GM21576 (cell line): Measurements from ENCODE around the gene USP15.
"Not testable (repeated sequence)": the region's sequence is repeated elsewhere in the genome, so short reads cannot be mapped to it uniquely, and the experiment has no call there.

Experiments used
- ATAC-seq: cut with Tn5 transposase; IDR thresholded peaks from one replicate; pipeline ENCODE4 v1.9.1; 2021; ENCODE audit warnings: mild to moderate bottlenecking, moderate library complexity; ENCODE audit not compliant: unreplicated experiment

Gene USP15

GRCh38 chr12:62364697-62365096 lies 104.5 kb downstream of the USP15 start:
- not testable (repeated sequence) for ATAC-seq

GRCh38 chr12:62365846-62366245 lies 105.6 kb downstream of the USP15 start:
- ATAC-seq, result not testable (repeated sequence)

DNA sequence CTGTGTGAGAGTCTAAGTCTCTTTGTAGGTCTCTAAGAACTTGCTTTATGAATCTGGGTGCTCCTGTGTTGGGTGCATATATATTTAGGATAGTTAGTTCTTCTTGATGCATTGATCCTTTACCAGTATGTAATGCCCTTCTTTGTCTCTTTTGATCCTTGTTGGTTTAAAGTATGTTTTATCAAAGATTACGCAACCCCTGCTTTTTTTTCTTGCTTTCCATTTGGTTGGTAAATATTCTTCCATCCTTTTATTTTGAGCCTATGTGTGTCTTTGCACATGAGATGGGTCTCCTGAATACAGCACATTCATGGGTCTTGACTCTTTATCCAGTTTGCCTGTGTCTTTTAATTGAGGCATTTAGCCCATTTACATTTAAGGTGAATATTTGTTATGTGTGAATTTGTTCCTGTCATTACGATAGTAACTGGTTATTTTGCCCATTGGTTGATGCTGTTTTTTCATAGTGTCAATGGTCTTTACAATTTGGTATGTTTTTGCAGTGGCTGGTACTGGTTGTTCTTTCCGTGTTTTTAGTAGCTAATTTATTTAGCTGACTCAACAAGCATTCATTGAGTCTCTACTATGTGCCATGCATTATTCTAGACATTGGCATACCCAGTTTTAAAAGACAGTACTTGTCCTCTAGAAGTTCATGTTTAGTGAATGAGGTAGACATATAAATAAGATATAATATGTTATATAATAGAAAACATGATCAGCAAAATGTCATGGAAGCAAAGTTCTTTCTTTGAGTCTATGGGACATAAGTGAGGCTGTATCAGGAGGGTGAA lies 108.4 kb downstream of the USP15 start:
- ATAC-seq, result not testable (repeated sequence)

DNA sequence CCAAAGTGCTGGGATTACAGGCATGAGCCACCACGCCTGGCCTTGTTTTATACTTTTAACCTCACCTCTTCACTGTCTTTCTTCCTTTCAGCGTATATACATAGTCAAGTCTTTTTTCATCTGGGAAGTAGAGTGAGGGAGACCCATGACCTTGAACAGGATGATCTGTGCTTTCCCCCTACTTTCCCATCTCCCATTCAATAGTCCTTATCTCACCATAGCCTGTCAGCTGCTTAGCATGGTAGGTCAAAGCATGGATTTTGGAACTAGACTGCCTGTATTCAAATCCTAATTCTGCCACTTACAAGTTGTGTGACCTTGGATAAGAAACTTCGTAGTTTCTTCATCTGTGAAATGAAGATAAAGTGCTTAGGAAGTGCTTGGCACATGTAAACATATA lies 110.0 kb downstream of the USP15 start:
- no peak for ATAC-seq

DNA sequence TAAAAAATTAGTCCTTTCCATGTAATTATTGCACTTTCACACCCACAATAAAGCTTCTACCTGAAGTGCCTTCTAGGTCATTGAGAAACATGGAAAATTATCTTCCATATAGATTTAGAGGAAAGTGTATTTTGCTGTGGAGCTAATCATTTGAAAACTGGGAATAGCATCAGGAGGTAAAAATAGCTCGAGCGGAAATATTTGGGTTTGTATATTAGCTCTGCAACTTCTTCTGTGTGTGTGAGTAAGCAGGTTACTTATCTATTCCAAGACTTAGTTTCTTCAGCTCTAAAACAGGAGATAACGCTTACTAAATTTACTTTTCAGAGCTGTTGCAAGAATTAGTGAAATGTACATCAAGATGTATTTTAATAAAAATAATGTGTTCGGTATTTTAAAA lies 111.5 kb downstream of the USP15 start:
- ATAC-seq, result no peak

DNA sequence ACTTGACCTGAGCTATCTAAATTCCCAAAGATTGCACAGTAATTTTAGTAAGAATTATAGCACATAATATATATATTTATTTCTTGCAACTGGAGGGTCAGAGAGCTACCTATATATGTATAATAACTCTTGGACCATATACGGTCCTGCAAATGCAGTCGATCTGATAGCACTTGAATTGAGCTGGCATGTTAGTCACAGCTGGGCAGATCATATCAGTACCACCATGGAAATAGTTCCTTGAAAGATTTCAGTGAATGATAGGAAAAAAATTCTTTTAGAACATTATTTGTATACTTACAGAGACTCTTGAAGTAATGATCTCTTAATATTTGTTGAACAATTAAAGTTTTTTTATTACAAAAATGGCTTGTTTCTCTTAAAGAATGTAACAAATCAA lies 111.9 kb downstream of the USP15 start:
- ATAC-seq, result no peak

- ATAC-seq, result no peak
These were observed 112.6 kb downstream of the USP15 start for GRCh38 chr12:62372825-62373224.

DNA sequence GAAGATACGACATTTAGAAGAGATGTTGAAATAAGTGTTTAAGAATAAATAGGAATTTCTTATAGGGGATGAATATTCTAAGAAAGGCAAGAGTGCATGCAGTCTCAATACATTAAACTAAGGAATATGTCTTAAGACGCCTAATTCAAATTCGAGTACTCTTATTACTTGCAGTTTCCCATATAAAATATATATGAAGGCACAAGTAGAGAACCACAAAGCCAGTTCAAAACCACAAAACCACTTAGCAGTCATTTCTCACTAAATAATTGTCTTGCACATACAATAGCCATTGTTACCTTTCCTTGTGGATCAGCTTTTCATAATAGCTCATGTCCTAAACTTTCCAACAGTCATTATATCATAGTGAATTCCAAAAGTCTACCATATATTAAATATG lies 115.4 kb downstream of the USP15 start:
- no peak for ATAC-seq

DNA sequence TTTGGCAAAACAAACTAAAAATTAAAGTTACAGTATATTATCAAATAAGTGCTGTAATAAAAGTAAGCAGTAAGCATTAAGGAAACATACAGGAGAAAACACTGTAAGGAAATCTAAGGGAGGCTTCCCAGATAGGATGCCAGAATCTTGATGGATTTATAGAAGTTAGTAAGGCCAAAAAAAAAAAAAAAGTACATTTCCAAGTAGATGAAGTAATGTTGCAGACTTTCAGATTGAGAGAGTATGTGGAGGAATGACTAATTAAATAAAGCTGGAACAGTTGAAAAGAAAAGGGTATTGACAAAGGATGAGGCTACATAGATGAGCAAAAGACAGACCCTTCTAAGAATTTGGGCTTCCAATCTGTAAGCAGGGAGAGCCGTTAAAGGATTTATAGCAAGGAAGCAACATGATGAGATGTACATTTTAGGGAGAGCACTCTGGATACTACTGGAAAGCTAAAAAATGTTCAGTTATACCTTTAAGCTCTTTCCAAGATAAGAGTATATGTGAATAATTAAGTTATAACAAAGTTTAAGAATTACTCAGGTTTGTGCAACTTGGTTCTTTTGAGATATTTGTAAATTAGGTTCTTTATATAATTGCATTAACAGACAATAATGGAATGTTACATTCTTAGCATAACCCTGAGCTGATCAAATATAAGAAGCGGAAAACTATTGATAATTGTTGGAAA lies 119.0 kb downstream of the USP15 start:
- no peak for ATAC-seq

DNA sequence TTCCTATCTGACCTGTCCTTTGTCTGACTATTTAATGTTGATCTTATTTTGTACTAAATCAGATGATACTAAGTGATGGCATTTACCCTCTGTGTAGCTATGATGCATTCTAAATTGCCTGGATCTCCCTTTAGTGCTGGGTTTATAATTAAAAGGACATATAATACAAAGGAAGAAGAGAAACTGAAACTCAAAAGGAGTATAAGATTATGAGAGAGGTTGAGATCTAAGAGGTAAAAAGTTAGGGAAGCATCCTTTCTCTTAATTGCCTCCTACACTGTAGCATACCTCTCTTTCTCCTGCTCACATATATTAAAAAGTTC lies 119.5 kb downstream of the USP15 start:
- no peak for ATAC-seq

GRCh38 chr12:62382526-62382925 lies 122.3 kb downstream of the USP15 start:
- ATAC-seq, result no peak

- ATAC-seq, result no peak
These were observed 136.5 kb downstream of the USP15 start for GRCh38 chr12:62396750-62397149.

DNA sequence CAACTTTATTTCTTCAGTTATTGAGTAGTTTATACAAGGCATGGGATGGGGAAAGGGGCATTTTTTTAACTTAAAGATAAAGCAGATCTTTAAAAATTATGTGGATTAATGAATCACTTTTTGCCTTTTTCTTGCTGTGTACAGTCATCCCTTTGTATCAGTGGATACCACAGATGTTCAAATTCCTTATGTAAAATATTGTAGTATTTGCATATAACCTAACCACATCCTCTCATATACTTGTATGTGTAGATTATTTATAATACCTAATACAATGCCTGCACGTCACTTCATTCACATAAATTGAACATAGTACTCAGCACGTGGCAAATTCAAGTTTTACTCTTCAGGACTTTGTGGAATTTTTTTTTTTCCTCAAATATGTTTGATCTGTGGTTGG lies 139.9 kb downstream of the USP15 start:
- no peak for ATAC-seq

- no peak for ATAC-seq
These were observed 141.4 kb downstream of the USP15 start for GRCh38 chr12:62401631-62402030.

GRCh38 chr12:62403031-62403430 lies 142.8 kb downstream of the USP15 start:
- ATAC-seq, result no peak

DNA sequence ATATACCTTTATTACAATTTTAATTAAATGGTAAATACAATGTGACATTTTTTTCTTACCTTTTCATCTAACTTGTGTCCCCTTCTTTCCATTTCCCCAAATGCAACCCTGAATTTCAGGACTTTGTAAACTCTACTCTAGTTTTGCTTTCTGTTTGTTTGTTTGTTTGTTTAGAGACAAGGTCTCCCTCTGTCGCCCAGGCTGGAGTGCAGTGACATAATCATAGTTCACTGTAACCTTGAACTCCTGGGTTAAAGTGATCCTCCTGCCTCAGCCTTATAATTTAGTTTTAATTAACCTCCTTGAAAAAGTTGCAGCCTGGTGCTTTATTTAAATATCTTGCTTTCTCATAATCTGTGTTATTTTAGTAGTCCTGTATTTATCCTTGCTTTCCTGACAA lies 147.4 kb downstream of the USP15 start:
- no peak for ATAC-seq

DNA sequence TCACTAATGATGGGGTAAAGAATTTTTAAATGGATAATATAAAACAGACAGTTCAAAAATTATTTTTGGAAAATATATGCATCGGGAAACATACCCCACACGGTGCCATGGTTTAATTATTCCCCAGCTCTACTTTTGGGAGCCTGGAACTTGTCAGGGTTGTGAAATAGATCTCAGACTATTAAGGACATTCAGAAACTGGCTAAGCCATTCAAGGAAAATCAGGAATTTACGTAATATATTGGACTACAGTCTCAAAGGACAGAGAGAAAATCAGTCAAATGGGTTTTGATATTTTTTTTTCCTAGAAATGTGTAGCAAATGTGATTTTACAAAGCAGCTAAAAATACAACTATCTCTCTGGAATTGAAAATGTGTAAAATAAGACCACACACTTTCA lies 148.9 kb downstream of the USP15 start:
- ATAC-seq, result no peak

GRCh38 chr12:62414180-62414579 lies 154.0 kb downstream of the USP15 start:
- ATAC-seq, result no peak

DNA sequence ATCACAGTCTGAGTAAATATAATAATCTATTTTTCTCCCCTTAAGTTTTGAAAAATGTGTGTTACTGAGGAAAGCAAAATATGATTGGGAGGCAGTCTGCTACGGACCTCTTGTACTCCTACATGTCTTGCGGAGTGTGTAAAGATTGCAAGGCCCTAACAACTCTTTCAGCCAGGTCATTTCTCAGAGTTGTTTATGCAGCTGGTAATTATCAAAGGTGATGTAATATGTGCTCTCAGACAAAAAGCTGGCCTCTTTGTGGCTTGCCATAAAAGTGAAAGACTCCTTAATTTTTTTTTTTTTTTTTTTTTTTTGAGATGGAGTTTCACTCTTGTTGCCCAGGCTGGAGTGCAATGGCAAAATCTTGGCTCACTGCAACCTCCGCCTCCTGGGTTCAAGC lies 165.9 kb downstream of the USP15 start:
- no peak for ATAC-seq

DNA sequence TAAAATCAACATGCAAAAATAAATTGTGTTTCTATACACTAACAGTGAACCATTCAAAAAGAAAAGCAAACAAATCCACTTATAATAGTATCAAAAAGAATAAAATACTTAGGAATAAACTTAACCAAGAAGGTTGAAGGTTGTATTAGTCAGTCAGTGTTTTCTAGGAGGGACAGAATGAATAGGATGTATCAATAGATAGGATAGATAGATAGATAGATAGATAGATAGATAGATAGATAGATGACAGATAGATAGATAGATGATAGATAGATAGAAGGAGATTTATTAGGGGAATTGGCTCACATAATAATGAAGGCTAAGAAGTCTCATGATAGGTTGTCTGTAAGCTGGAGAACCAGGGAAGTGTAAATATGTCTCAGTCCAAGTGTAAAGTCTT lies 169.3 kb downstream of the USP15 start:
- no peak for ATAC-seq

GRCh38 chr12:62434494-62435302 lies 174.5 kb downstream of the USP15 start:
- peak; percentile 26 for ATAC-seq
